A549 (cell line): ENCODE results near the gene IL23A.

ENCODE experiments used
- MYC ChIP-seq: IDR thresholded peaks from 2 replicates; pipeline ENCODE4 v1.6.1; 2012; ENCODE audit warnings: mild to moderate bottlenecking, inconsistent platforms, low read length, improper control_type of control experiment, borderline replicate concordance
- SREBF2 ChIP-seq: fragments of 450-650 bp; IDR thresholded peaks from 2 replicates; pipeline ENCODE4 v1.6.1; 2014; ENCODE audit warnings: mild to moderate bottlenecking, moderate library complexity
- TF ChIP-seq, protein P1 (sequence below): fragments of >200 bp; sonication (Bioruptor Twin); formaldehyde crosslinking; IDR thresholded peaks from 3 replicates; pipeline ENCODE4 v1.5.1; 2016

DNA sequence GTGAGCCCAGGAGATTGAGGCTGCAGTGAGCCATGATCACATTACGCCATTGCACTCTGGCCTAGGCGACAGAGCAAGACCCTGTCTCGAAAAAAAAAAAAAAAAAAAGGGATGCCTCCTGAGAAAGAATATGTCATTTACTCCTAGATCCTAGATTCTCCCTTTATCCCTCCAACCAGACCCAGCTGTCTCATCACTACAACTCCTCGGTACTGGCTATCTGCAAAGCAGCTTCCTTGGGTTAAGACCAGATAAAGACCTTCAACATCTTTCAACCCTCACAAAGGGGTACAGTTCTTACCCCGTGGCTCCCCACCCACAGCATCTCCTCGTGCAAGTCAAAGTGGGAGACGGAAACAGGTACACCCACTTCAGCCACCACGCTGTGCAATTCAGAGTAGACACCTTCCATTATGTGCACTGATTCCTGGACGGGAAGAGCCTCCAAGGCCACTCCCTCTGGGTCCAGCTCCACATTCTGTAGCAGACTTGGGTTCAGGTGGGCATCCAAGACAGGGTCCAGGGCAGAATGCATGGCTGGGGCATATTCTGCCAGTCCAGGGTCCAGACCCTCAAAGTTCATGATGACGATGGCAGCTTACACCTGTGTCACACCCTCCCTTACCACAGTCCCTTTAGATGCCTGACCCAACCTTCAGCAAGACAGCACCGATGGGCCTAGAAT, 6.0 kb upstream of the IL23A start:
- TF ChIP-seq, protein P1, sequence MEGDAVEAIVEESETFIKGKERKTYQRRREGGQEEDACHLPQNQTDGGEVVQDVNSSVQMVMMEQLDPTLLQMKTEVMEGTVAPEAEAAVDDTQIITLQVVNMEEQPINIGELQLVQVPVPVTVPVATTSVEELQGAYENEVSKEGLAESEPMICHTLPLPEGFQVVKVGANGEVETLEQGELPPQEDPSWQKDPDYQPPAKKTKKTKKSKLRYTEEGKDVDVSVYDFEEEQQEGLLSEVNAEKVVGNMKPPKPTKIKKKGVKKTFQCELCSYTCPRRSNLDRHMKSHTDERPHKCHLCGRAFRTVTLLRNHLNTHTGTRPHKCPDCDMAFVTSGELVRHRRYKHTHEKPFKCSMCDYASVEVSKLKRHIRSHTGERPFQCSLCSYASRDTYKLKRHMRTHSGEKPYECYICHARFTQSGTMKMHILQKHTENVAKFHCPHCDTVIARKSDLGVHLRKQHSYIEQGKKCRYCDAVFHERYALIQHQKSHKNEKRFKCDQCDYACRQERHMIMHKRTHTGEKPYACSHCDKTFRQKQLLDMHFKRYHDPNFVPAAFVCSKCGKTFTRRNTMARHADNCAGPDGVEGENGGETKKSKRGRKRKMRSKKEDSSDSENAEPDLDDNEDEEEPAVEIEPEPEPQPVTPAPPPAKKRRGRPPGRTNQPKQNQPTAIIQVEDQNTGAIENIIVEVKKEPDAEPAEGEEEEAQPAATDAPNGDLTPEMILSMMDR, result no peak
- TF ChIP-seq MYC, result no peak
- TF ChIP-seq SREBF2, result no peak
